WI38 (cell line): ENCODE measurements around the gene COMTD1.
"Not testable (repeated sequence)": the region's sequence is repeated elsewhere in the genome, so short reads cannot be mapped to it uniquely, and the experiment has no call there.

Source experiments
- H3K4me3 ChIP-seq: 2 replicates; pipeline ENCODE4 v1.5.1; 2011; ENCODE audit warnings: low read depth, mild to moderate bottlenecking, control low read depth, low read length
- TF ChIP-seq, protein P1 (sequence below): IDR thresholded peaks from 2 replicates; pipeline ENCODE4 v1.5.1; 2012; ENCODE audit warnings: low read depth, mild to moderate bottlenecking, control low read depth, low read length

The COMTD1 gene

DNA sequence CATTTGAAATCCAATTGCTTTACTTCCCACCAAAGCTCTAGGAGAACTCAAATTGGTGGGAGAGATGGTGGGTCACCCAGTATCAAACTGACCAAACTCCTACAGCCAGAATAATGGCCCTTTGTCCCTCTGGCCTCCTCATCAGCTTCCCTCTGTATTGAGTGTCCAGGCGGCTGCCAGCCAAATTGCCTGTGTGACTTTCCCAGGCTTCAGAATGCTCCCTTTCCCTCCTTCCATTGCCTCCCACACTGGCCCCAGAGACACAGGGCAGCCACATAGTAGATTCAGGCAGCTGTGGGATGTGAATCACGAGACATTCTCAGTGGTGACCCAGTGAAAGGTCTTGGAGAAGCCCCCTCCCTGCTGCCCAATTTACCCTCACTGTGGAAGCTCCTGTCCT lies 37.9 kb downstream of the COMTD1 start:
- TF ChIP-seq, protein P1, sequence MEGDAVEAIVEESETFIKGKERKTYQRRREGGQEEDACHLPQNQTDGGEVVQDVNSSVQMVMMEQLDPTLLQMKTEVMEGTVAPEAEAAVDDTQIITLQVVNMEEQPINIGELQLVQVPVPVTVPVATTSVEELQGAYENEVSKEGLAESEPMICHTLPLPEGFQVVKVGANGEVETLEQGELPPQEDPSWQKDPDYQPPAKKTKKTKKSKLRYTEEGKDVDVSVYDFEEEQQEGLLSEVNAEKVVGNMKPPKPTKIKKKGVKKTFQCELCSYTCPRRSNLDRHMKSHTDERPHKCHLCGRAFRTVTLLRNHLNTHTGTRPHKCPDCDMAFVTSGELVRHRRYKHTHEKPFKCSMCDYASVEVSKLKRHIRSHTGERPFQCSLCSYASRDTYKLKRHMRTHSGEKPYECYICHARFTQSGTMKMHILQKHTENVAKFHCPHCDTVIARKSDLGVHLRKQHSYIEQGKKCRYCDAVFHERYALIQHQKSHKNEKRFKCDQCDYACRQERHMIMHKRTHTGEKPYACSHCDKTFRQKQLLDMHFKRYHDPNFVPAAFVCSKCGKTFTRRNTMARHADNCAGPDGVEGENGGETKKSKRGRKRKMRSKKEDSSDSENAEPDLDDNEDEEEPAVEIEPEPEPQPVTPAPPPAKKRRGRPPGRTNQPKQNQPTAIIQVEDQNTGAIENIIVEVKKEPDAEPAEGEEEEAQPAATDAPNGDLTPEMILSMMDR = no peak
- no peak overlapping the region for H3K4me3 ChIP-seq

DNA sequence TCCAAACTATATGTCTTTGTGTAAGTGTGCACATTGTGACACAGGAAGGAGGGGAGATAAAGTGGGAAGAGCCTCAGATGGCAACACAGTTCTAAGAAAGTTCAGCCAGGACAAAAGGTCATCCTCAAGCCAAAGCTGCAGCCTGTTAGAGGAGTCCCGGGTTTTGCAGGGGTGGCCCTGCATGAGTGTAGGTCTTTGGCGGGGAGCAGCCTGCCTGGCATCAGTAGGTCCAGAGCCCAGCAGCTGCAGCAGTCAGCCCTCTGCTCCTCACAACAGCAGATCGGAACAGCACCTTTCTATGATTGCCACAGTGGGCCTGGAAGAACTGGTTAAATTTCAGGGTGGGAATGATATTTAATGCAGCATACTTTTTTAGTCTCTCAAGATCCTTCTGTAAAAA lies 38.7 kb downstream of the COMTD1 start:
- no peak overlapping the region for H3K4me3 ChIP-seq
- TF ChIP-seq, protein P1 = no peak

DNA sequence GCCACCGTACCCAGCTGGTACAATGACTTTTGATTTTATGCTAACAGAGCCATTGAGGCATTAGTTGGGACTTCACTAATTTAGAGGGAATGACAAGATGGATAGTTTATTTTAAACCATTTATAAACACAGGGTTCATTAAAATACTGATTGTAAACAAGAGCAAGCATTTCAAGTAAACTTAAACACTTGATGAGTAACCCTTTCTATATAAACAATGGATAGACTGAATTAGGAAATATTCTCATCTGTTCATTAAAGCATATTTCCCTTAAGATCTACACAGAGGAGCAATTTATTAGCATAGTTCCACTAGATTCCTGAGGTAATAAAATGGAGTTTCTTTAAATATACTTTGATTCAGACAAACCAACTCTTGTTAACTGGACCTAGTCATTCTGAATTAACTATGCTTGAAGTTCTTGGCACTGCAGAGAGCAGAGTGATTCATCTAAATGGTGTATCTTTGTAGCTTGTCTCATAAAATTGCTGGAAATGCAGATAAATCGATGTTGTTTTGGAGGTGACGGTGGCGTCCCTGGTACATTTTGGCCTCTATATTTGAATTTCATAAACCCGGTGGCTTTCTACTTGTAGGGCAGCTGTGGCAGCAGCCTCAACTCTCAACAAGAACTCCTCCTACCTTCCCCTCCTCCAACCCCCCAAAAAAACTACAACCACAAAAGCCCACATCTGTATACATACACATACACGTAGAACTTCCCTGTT lies 40.6 kb downstream of the COMTD1 start:
- H3K4me3 ChIP-seq = no peak overlapping the region
- TF ChIP-seq, protein P1 = no peak

DNA sequence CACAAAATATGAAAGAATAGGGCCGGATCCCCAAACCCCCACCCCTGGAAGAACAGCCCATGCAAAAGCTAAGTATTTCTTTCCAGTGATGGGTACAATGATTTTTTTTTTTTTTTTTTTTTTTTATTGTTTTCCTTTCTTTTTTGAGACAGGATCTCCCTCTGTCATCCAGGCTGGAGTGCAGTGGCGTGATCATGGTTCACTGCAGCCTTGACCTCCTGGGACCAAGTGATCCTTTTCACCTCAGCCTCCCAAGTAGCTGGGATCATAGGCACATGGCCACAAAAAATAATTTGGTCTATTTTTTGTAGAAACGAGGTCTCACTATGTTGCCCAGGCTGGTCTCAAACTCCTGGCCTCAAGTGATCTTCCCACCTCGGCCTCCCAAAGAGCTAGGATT lies 41.1 kb downstream of the COMTD1 start:
- H3K4me3 ChIP-seq = not testable (repeated sequence)

DNA sequence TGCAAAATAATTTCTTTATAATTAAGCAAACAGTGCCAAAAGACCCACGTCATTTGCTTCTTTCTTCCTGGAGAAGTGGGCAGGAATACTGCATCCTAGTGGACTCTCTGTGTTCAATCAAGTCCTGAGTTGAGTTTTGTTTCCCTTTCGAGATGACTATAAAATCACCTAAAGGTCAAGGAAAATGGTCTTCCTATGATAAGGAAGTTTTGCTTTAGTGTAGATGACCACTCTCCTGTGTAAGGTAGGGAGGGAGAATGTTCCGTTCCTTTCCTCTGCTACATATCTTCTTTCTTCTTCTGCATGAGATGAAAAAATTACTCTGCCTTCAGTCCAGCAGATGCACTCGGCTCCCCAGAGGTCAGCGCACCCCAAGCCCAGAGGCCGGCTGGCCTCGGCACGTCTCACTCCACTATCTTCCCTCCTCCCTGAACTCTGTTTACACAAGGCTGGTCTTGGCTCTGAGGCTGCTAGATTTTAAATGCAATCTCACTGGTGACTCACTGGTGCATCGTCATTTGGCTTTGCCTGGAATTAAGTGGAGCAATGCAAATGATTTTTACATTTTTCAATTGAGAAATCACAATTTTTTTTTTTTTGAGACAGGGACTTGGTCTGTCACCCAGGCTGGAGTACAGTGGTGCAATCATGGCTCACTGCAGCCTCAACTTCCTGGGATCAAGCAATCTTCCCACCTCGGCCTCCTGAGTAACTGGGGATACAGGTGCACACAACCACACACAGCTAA lies 43.8 kb downstream of the COMTD1 start:
- TF ChIP-seq, protein P1 = peak; percentile 12; the same call in 1 of the 2 replicates
- H3K4me3 ChIP-seq = peak overlapping the region; percentile 41

DNA sequence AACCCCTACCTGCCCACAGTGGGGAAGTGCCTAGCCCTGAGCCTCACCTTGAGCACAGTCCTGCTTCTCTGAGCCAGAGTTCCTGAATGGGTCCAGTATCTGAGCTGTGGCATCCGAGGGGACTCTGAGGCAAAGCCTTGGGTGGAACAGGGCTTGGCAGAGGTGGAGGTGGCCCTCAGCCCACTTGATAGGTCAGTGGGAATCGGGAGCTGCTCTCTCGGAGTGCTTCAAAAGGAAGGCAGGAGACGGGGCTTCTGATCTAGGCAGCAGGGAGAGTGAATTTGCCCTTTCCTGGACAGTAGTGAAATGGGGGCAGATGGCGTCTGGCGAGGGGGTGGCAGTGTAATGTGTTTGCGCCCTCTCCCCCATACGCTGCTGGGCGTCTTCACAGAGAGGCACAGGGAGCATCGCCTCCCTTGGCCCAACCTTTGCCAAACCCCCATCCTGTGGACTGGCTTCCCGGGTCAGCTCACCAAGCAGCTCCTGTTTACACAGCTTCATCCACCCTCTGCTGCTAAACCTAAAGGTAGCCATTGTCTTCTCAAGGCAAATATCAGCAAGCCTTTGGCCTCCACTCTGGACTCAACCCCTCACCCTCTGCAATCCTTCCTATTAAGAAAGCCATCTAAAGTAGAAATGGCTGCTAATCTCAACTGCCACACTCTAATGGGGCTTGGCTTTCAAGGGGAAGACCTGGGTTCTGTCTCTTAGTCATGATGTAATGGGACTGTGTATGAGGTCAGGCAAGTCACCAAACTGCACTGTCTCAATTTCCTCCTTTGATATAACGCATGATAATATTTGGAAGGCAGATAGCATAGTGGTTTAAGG lies 46.3 kb downstream of the COMTD1 start:
- TF ChIP-seq, protein P1 = no peak
- H3K4me3 ChIP-seq = no peak overlapping the region

DNA sequence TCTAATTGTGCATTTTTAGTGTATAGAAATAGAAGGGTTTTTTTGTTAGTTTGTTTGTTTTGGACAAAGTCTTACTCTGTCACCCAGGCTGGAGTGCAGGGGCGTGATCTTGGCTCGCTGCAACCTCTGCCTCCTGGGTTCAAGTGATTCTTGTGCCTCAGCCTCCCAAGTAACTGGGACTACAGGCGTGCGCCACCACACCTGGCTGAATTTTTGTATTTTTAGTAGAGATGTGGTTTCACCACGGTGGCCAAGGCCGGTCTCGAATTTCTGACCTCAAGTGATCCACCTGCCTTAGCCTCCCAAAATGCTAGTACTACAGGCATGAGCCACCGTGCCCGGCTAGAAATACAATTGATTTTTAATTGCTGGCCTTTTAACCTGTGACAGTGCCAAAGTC lies 47.2 kb downstream of the COMTD1 start:
- not testable (repeated sequence) for H3K4me3 ChIP-seq

DNA sequence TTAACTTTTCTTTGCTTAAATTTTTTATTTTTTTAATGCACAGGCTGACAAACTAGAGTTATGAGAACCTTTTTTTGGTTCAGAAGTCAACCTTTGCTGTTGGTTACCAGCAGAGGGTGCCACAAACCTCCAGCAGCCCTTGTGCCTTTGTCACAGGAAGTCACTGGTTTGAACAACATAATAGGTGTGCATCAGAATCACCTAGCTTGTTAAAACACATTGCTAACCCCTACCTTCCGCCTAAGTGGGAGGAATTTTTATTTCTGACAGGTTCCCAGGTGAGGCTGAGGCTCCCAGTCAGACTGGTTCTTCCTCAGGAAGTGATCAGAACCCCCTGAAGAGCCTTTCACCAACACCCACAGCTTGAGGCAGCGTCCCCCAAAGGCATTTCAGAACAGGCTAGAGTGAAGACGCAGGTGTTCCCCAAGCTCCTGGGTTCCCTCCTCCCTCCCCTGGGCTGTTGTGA lies 47.8 kb downstream of the COMTD1 start:
- TF ChIP-seq, protein P1 = peak; percentile 73
- no peak overlapping the region for H3K4me3 ChIP-seq
